HepG2 (cell line): ENCODE results near the gene CLIC3. TPM values are rescaled to one million over a fixed set of nuclear protein-coding genes. Genes with fewer than 3 reads are reported as not detected.

Source experiments
- ATAC-seq: fragments of 200-7000 bp; cut with Tn5 transposase; 3 replicates; pipeline ENCODE4 v1.9.1; 2020; ENCODE audit warnings: mild to moderate bottlenecking, moderate library complexity
- BruUV-seq: library from RNA; stranded (reverse); fragments of 400-500 nt; replicated peaks from 2 replicates; lab custom pipeline; 2021; lab: Mats Ljungman, UMichigan
- CTCF ChIA-PET: fragments of 300-600 bp; formaldehyde crosslinking; extraction: SDS; loops from one replicate; lab custom pipeline; 2021; ENCODE audit warnings: low total read pairs, inconsistent platforms, low intra/inter-chr PET ratio; lab: Yijun Ruan, JAX
- POLR2A ChIA-PET: fragments of 350-600 bp; sonication (Branson Sonifier 250); formaldehyde crosslinking; loops from one replicate; lab custom pipeline; 2020; ENCODE audit warnings: antibody characterized with exemption, inconsistent platforms; lab: Yijun Ruan, JAX
- DNase-seq: peaks from one replicate; pipeline ENCODE4 v3.0.0-alpha.2; 2015; ENCODE audit warnings: low spot score
- FAIRE-seq: peaks from 3 replicates; lab custom pipeline; 2011; peaks lifted over from hg19 to GRCh38; lab: Jason Lieb, UNC
- H2AFZ ChIP-seq: one replicate; pipeline ENCODE4 v1.6.1; 2011; ENCODE audit warnings: low read length, inconsistent platforms
- H3K27ac ChIP-seq: fragments of 300-600 bp; 3 replicates; pipeline ENCODE4 v1.8.0; 2011; ENCODE audit warnings: mixed run types, mild to moderate bottlenecking, mixed read lengths, low read length, inconsistent platforms; ENCODE audit not compliant: insufficient read depth; ENCODE audit errors: extremely low read length
- H3K27me3 ChIP-seq, 2 experiments: fragments of 200-600 bp in 1 of 2; 2 replicates in 1 of 2; 3 replicates in 1 of 2; pipeline versions ENCODE4 v1.6.0 to v1.8.0; 2011; ENCODE audit warnings: low read length in 2 of 2, mild to moderate bottlenecking in 2 of 2, moderate library complexity in 2 of 2, inconsistent platforms in 1 of 2; ENCODE audit not compliant: insufficient read depth in 2 of 2, control insufficient read depth in 1 of 2
- H3K36me3 ChIP-seq, 2 experiments: fragments of 200-600 bp in 1 of 2; replicated peaks in 1 of 2; 2 replicates in 1 of 2; 3 replicates in 1 of 2; pipeline versions ENCODE4 v1.5.1 to v1.8.0; 2011; ENCODE audit warnings: low read length in 2 of 2, inconsistent platforms in 1 of 2; ENCODE audit not compliant: insufficient read depth in 2 of 2, control insufficient read depth in 1 of 2
- H3K4me1 ChIP-seq: 2 replicates; pipeline ENCODE4 v1.5.1; 2012; ENCODE audit warnings: low read length, inconsistent platforms; ENCODE audit not compliant: insufficient read depth
- H3K4me2 ChIP-seq: 2 replicates; pipeline ENCODE4 v1.6.0; 2011; ENCODE audit warnings: low read depth, low read length, inconsistent platforms
- H3K4me3 ChIP-seq, 3 experiments: fragments of 200-600 bp in 1 of 3; sonication (generic), shearing (Covaris generic) in 1 of 3; replicated peaks in 1 of 3; 2 replicates each; pipeline ENCODE4 v1.5.1; 2011 to 2016; ENCODE audit warnings: low read length in 3 of 3, inconsistent platforms in 2 of 3, low read depth in 2 of 3, mild to moderate bottlenecking in 2 of 3, control low read depth in 1 of 3, mixed read lengths in 1 of 3; ENCODE audit not compliant: insufficient read depth in 1 of 3
- H3K79me2 ChIP-seq: one replicate; pipeline ENCODE4 v1.6.1; 2011; ENCODE audit warnings: low read length, inconsistent platforms; ENCODE audit not compliant: insufficient read depth
- H3K9ac ChIP-seq: 2 replicates; pipeline ENCODE4 v1.6.0; 2011; ENCODE audit warnings: mild to moderate bottlenecking, low read depth, low read length, inconsistent platforms; ENCODE audit not compliant: insufficient read depth
- H3K9me3 ChIP-seq: 2 replicates; pipeline ENCODE4 v1.5.1; 2012; ENCODE audit warnings: mild to moderate bottlenecking, low read length
- H4K20me1 ChIP-seq: 2 replicates; pipeline ENCODE4 v1.6.0; 2011; ENCODE audit warnings: inconsistent platforms, mild to moderate bottlenecking, low read length, moderate library complexity; ENCODE audit not compliant: insufficient read depth
- ATF6 ChIP-seq: sonication (generic); formaldehyde crosslinking; conservative IDR thresholded peaks from 2 replicates; pipeline ENCODE4 v1.4.0; 2020; ENCODE audit warnings: missing genetic modification reagents
- DNMT1 ChIP-seq: sonication (generic); formaldehyde crosslinking; IDR thresholded peaks from 2 replicates; pipeline ENCODE4 v1.5.1; 2020; ENCODE audit warnings: mild to moderate bottlenecking, missing genetic modification reagents
- E2F5 ChIP-seq: sonication (generic); formaldehyde crosslinking; conservative IDR thresholded peaks from 2 replicates; pipeline ENCODE4 v1.4.0; 2020; ENCODE audit warnings: missing genetic modification reagents
- KAT7 ChIP-seq: IDR thresholded peaks from 2 replicates; pipeline ENCODE4 v1.6.1; 2018; ENCODE audit warnings: borderline replicate concordance, missing compliant biosample characterization
- MED13 ChIP-seq: sonication (generic); formaldehyde crosslinking; IDR thresholded peaks from 2 replicates; pipeline ENCODE4 v1.5.0; 2020; ENCODE audit warnings: missing genetic modification reagents
- MEF2D ChIP-seq: sonication (generic); formaldehyde crosslinking; IDR thresholded peaks from 2 replicates; pipeline ENCODE4 v1.5.1; 2020; ENCODE audit warnings: mild to moderate bottlenecking, missing genetic modification reagents
- PLSCR1 ChIP-seq: sonication (generic); formaldehyde crosslinking; IDR thresholded peaks from 2 replicates; pipeline ENCODE4 v1.5.0; 2020; ENCODE audit warnings: missing genetic modification reagents, mild to moderate bottlenecking, borderline replicate concordance
- U2AF2 ChIP-seq: fragments of 200-400 bp; formaldehyde crosslinking; IDR thresholded peaks from 2 replicates; pipeline ENCODE4 v1.6.1; 2017; ENCODE audit warnings: low read depth, mild to moderate bottlenecking, low read length
- XRCC5 ChIP-seq: fragments of 200-400 bp; formaldehyde crosslinking; optimal IDR thresholded peaks from 2 replicates; pipeline ENCODE3; 2017; ENCODE audit warnings: mild to moderate bottlenecking, low read length
- ZNF24 ChIP-seq: fragments of 450-650 bp; IDR thresholded peaks from 2 replicates; pipeline ENCODE4 v1.6.1; 2017; ENCODE audit warnings: antibody characterized with exemption, mild to moderate bottlenecking
- ZNF296 ChIP-seq: sonication (generic); formaldehyde crosslinking; conservative IDR thresholded peaks from 2 replicates; pipeline ENCODE4 v1.5.0; 2020; ENCODE audit warnings: mild to moderate bottlenecking, missing genetic modification reagents
- ZNF317 ChIP-seq: sonication (generic); formaldehyde crosslinking; IDR thresholded peaks from 2 replicates; pipeline ENCODE4 v1.5.0; 2020; ENCODE audit warnings: mild to moderate bottlenecking, missing genetic modification reagents
- ZNF567 ChIP-seq: sonication (generic); formaldehyde crosslinking; IDR thresholded peaks from 2 replicates; pipeline ENCODE4 v1.8.1; 2023; ENCODE audit warnings: mild to moderate bottlenecking, missing genetic modification reagents, borderline replicate concordance
- ZNF782 ChIP-seq: sonication (generic); formaldehyde crosslinking; IDR thresholded peaks from 2 replicates; pipeline ENCODE4 v1.4.0; 2020; ENCODE audit warnings: missing genetic modification reagents, mild to moderate bottlenecking, borderline replicate concordance
- WGBS: methylation state at CpG from one replicate; pipeline ENCODE4 v1.1.6; 2017; ENCODE audit warnings: low lambda C conversion rate; 5-methylcytosine and 5-hydroxymethylcytosine counted together
- in situ Hi-C: cut with HindIII; loops from 2 replicates; pipeline ENCODE4 v1.10.0; 2017; ENCODE audit warnings: low pct_unique_long_range_greater_than_20kb; ENCODE audit not compliant: extremely low pct_ligation_motif_present
- intact Hi-C: fragments of 100-400 bp; cut with micrococcal nuclease; formaldehyde crosslinking; loops from one replicate; pipeline ENCODE4 v1.10.0; 2022; ENCODE audit not compliant: unreplicated experiment
- polyA plus RNA-seq, 8 experiments: library from polyadenylated mRNA; depleted of rRNA in 3 of 8; stranded (reverse) in 7 of 8; unstranded in 1 of 8; fragments of >200 nt; fragmentation: Illumina TruSeq in 4 of 8; extraction: Trizol in 4 of 8; gene quantifications; 2 replicates each; pipeline versions ENCODE4 v1.2.1 to v1.2.3, GENCODE V29; 2011 to 2016; ENCODE audit warnings: low read depth in 4 of 8, missing spikeins in 1 of 8, mixed read lengths in 1 of 8; ENCODE audit not compliant: insufficient read depth in 1 of 8
- total RNA-seq, 5 experiments: library from RNA; depleted of rRNA; stranded (reverse); fragments of >200 nt; fragmentation: Illumina TruSeq; extraction: Trizol; gene quantifications; 2 replicates each; pipeline ENCODE4 v1.2.3, GENCODE V29; 2016; ENCODE audit warnings: low read depth in 1 of 5
- TF ChIP-seq, protein P1 (sequence below): sonication (generic); formaldehyde crosslinking; IDR thresholded peaks from 2 replicates; pipeline ENCODE4 v1.4.0; 2020; ENCODE audit warnings: missing genetic modification reagents
- TF ChIP-seq, protein P2 (sequence below): sonication (generic); formaldehyde crosslinking; IDR thresholded peaks from 2 replicates; pipeline ENCODE4 v1.4.0; 2020; ENCODE audit warnings: missing genetic modification reagents

CLIC3 gene
- total and polyA plus RNA-seq, 2 of the 13 experiments (the other 11 are each of a cell fraction or from before 2014, with no cell fraction given), result 0.51 to 1.5 TPM

GRCh38 chr9:137034039-137034708, 37.8 kb upstream of the CLIC3 start:
- in situ Hi-C loops, result loop anchor here (5.0 to 10.0 kb wide), 2 partner anchors 87 to 189 kb away; partner anchors contain the start of genes AJM1, C8G and PHPT1
- H3K9me3 ChIP-seq, result no peaks in the 10 kb centered on the region
- no peak for DNase-seq
- no peak for ATAC-seq
- H3K27me3 ChIP-seq, result peaks cover 0 to 14% of the 10 kb centered on the region in 2 experiments; a peak in 1 of 5 replicates
- H3K79me2 ChIP-seq, result no peaks in the 10 kb centered on the region
- intact Hi-C loops, result loop anchor here (2.0 kb wide), 1 partner anchor 85 kb away; no protein-coding TSS in a partner anchor
- H2AFZ ChIP-seq, result no peak overlapping the region
- H3K9ac ChIP-seq, result no peak overlapping the region
- CTCF ChIA-PET, result interaction anchor here (1.5 to 2.3 kb wide), 2 partner anchors 16 to 86 kb away, joined by 5 to 15 read pairs; no protein-coding TSS in a partner anchor
- no TSS peak for BruUV-seq
- no peaks in the 10 kb centered on the region for H4K20me1 ChIP-seq
- POLR2A ChIA-PET, result interaction anchor here (0.7 to 1.8 kb wide), 5 partner anchors 9 to 86 kb away, joined by 3 to 10 read pairs (median 3); partner anchors contain the start of gene MAN1B1
- no peak for FAIRE-seq
- WGBS, result 27% methylated on average over 14 of the region's 15 CpGs
- peaks cover 57% of the 10 kb centered on the region for H3K4me1 ChIP-seq
- peak overlapping the region in 1 of 3 experiments; percentile 23; a peak in 1 of 6 replicates for H3K4me3 ChIP-seq
- H3K36me3 ChIP-seq, result no peaks in the 10 kb centered on the region
- H3K4me2 ChIP-seq, result peak overlapping the region; percentile 39; the same call in 1 of the 2 replicates
- no peak overlapping the region for H3K27ac ChIP-seq
- TF ChIP-seq PLSCR1, result no peak
- no peak for TF ChIP-seq ZNF567 (CRISPR knock-in tag)
- no peak for TF ChIP-seq ZNF24
- no peak for TF ChIP-seq MED13
- no peak for TF ChIP-seq E2F5 (CRISPR knock-in tag)
- no peak for TF ChIP-seq MEF2D (CRISPR knock-in tag)
- TF ChIP-seq, protein P1, sequence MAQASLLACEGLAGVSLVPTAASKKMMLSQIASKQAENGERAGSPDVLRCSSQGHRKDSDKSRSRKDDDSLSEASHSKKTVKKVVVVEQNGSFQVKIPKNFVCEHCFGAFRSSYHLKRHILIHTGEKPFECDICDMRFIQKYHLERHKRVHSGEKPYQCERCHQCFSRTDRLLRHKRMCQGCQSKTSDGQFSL (CRISPR knock-in tag), result no peak
- no peak for TF ChIP-seq DNMT1 (CRISPR knock-in tag)
- no peak for TF ChIP-seq ZNF782
- TF ChIP-seq, protein P2, sequence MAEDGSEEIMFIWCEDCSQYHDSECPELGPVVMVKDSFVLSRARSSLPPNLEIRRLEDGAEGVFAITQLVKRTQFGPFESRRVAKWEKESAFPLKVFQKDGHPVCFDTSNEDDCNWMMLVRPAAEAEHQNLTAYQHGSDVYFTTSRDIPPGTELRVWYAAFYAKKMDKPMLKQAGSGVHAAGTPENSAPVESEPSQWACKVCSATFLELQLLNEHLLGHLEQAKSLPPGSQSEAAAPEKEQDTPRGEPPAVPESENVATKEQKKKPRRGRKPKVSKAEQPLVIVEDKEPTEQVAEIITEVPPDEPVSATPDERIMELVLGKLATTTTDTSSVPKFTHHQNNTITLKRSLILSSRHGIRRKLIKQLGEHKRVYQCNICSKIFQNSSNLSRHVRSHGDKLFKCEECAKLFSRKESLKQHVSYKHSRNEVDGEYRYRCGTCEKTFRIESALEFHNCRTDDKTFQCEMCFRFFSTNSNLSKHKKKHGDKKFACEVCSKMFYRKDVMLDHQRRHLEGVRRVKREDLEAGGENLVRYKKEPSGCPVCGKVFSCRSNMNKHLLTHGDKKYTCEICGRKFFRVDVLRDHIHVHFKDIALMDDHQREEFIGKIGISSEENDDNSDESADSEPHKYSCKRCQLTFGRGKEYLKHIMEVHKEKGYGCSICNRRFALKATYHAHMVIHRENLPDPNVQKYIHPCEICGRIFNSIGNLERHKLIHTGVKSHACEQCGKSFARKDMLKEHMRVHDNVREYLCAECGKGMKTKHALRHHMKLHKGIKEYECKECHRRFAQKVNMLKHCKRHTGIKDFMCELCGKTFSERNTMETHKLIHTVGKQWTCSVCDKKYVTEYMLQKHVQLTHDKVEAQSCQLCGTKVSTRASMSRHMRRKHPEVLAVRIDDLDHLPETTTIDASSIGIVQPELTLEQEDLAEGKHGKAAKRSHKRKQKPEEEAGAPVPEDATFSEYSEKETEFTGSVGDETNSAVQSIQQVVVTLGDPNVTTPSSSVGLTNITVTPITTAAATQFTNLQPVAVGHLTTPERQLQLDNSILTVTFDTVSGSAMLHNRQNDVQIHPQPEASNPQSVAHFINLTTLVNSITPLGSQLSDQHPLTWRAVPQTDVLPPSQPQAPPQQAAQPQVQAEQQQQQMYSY, result no peak
- no peak for TF ChIP-seq ATF6
- TF ChIP-seq XRCC5, result no peak
- TF ChIP-seq ZNF317, result no peak
- TF ChIP-seq ZNF296, result no peak
- TF ChIP-seq KAT7 (CRISPR knock-in tag), result no peak
- TF ChIP-seq U2AF2, result no peak
